Calu3 (cell line): ENCODE measurements around the gene GPX3. TPM values are rescaled to one million over a fixed set of nuclear protein-coding genes. Genes with fewer than 3 reads are reported as not detected.
A peak's percentile ranks its signal among the peaks of the same experiment; 100 is the strongest.

Experiments
- BruUV-seq: library from RNA; stranded (reverse); fragments of 400-500 nt; replicated peaks from 2 replicates; lab custom pipeline; 2021; lab: Mats Ljungman, UMichigan
- CTCF ChIA-PET: fragments of 300-600 bp; sonication (Branson Sonifier 250); formaldehyde crosslinking; loops from one replicate; lab custom pipeline; 2022; ENCODE audit warnings: antibody characterized with exemption; lab: Charles Lee
- DNase-seq: peaks from one replicate; pipeline ENCODE4 v3.0.0; 2022
- H3K27ac Mint-ChIP-seq: one replicate; pipeline ENCODE4 v1.8.0; 2022; ENCODE audit warnings: mixed read lengths; ENCODE audit not compliant: unreplicated experiment
- H3K27me3 Mint-ChIP-seq: one replicate; pipeline ENCODE4 v1.8.0; 2022; ENCODE audit warnings: mixed read lengths; ENCODE audit not compliant: unreplicated experiment
- H3K36me3 Mint-ChIP-seq: one replicate; pipeline ENCODE4 v1.8.0; 2022; ENCODE audit warnings: mild to moderate bottlenecking, moderate library complexity, mixed read lengths; ENCODE audit not compliant: insufficient read depth, unreplicated experiment
- H3K4me1 Mint-ChIP-seq: one replicate; pipeline ENCODE4 v1.8.0; 2022; ENCODE audit warnings: mild to moderate bottlenecking, low read depth, mixed read lengths; ENCODE audit not compliant: unreplicated experiment
- H3K4me3 Mint-ChIP-seq: one replicate; pipeline ENCODE4 v1.8.0; 2022; ENCODE audit warnings: mild to moderate bottlenecking, low read depth, moderate library complexity, mixed read lengths; ENCODE audit not compliant: unreplicated experiment
- H3K9me3 Mint-ChIP-seq: one replicate; pipeline ENCODE4 v1.8.0; 2022; ENCODE audit warnings: low read depth, mixed read lengths; ENCODE audit not compliant: unreplicated experiment
- intact Hi-C: fragments of 100-400 bp; cut with micrococcal nuclease; formaldehyde crosslinking; loops from one replicate; pipeline ENCODE4 v1.10.0; 2022; ENCODE audit not compliant: unreplicated experiment
- total RNA-seq: library from RNA; stranded (reverse); gene quantifications from 2 replicates; pipeline ENCODE4 v1.2.3, GENCODE V29; 2022
- TF ChIP-seq, protein P1 (sequence below): fragments of 200-600 bp; IDR thresholded peaks from one replicate; pipeline ENCODE4 v1.8.0; 2022; ENCODE audit warnings: antibody characterized with exemption; ENCODE audit not compliant: unreplicated experiment

Gene GPX3
- total RNA-seq, 1 experiment from 2014 or later, result not detected

DNA sequence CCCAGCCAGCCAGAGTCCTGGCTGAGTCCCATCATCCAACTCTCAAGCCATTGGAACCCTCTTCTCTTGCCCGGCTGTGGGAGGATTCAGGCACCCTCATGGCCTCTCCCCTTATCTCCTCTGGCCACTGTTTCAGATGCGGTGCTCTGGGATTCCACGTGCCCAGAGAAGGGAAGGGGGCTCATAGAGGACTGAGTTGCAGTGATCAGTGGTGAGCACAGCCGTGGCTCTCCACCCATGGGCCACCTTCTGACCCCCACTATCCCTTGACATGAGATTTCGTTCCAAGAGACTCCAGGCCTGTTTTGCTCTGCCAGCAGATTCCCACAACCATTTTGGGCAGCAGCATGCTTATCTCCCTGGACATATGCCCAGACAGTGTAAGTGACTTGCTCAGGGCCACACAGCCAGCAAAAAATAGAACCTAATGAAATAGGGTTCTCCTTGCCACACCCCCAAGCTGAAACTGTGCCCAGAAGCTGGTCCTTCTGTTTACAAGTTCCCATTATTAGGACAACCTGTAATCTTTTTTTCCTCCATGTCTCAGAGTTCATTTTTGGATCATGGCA, 2.7 kb downstream of the GPX3 start:
- BruUV-seq, result no TSS peak
- intact Hi-C loops, result no loop called here
- no peak for DNase-seq
- Mint-ChIP-seq H3K9me3 (no peaks in the 10 kb centered on the region), H3K27ac (peak overlapping the region; percentile 40), H3K4me1 (no peaks in the 10 kb centered on the region), H3K36me3 (peaks cover 78% of the 10 kb centered on the region), H3K4me3 (no peak overlapping the region), H3K27me3 (no peaks in the 10 kb centered on the region)
- CTCF ChIA-PET, result no interaction called here
- TF ChIP-seq, protein P1, sequence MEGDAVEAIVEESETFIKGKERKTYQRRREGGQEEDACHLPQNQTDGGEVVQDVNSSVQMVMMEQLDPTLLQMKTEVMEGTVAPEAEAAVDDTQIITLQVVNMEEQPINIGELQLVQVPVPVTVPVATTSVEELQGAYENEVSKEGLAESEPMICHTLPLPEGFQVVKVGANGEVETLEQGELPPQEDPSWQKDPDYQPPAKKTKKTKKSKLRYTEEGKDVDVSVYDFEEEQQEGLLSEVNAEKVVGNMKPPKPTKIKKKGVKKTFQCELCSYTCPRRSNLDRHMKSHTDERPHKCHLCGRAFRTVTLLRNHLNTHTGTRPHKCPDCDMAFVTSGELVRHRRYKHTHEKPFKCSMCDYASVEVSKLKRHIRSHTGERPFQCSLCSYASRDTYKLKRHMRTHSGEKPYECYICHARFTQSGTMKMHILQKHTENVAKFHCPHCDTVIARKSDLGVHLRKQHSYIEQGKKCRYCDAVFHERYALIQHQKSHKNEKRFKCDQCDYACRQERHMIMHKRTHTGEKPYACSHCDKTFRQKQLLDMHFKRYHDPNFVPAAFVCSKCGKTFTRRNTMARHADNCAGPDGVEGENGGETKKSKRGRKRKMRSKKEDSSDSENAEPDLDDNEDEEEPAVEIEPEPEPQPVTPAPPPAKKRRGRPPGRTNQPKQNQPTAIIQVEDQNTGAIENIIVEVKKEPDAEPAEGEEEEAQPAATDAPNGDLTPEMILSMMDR, result no peak

DNA sequence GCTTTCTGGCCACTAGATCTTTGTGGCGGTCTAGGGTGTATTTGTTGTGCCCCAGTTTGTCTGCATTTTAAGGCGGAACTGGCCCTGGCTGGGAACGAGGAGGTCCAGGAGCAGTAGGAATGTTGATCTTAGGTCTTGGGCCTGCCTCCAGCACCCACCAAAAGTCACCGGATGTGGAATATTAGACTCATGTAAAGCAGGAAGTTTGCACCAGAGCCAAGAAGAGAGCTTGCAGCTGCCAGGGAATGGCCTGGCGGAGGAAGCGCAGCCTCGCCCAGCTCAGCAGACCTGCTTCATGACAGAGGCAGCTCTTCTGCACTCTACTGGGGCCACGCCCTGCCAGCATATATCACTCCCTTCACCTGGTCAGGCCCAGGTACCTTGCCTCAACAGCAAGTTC, 3.3 kb downstream of the GPX3 start:
- no TSS peak for BruUV-seq
- CTCF ChIA-PET, result no interaction called here
- Mint-ChIP-seq H3K9me3 (no peaks in the 10 kb centered on the region), H3K36me3 (peaks cover 83% of the 10 kb centered on the region), H3K4me3 (no peak overlapping the region), H3K27me3 (no peaks in the 10 kb centered on the region), H3K4me1 (no peaks in the 10 kb centered on the region), H3K27ac (peak overlapping the region; percentile 10)
- DNase-seq, result no peak
- intact Hi-C loops, result no loop called here
- TF ChIP-seq, protein P1, result no peak

DNA sequence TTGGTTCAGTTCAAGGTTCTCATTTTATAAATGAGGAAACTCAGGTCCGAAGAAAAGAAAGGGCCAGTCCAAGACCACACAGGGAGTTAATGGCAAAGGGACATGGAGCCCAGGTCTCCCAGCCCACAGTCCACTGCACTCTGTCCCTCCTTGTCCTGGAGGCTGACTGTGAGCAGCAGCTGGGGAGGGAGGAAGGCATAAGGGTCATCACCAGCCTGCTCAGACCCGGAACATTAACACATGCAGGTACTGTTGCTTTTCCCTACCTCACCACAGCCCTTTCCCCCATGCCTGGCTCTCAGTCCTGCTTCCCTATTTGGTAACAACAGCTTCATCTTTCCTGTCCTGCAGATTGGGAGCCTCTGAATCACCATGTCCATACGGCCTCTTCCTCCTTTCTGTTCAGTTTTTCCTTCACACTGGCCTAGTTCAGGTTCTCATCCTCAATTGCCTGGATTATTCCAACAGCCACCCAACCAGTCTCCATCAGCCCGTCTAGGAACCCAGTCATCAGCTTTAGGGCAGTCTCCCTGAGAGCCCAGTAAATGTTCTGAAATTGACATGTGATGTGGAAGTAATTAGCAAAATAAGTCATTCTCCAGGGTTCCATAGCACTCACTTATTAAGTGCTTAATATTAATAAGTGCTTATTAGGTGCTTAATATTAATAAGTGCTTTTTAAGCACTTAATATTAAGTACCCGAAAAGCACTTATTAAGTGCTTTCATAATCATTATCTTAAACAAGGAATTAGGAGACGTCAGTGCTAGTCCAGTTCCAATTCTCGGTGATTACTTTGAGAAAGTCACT, 4.3 kb downstream of the GPX3 start:
- intact Hi-C loops, result no loop called here
- H3K4me1 Mint-ChIP-seq, result no peaks in the 10 kb centered on the region
- BruUV-seq, result no TSS peak
- no peaks in the 10 kb centered on the region for H3K9me3 Mint-ChIP-seq
- H3K27me3 Mint-ChIP-seq, result no peaks in the 10 kb centered on the region
- peaks cover 91% of the 10 kb centered on the region for H3K36me3 Mint-ChIP-seq
- CTCF ChIA-PET, result no interaction called here
- no peak for DNase-seq
- peak overlapping the region; percentile 10 for H3K27ac Mint-ChIP-seq
- TF ChIP-seq, protein P1, result no peak
- no peak overlapping the region for H3K4me3 Mint-ChIP-seq

DNA sequence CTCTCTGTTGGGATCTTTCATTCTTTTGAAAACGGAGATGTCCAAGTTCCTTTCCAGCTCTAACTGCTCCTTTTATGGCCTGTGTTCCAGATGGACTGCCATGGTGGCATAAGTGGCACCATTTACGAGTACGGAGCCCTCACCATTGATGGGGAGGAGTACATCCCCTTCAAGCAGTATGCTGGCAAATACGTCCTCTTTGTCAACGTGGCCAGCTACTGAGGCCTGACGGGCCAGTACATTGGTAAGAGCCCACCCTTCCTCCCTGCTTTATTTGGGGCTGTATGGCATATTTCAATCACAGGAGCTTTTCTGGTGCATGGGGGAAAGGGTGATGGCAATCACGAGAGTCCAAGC, 4.8 kb downstream of the GPX3 start:
- H3K9me3 Mint-ChIP-seq, result no peaks in the 10 kb centered on the region
- no peak overlapping the region for H3K4me3 Mint-ChIP-seq
- no peaks in the 10 kb centered on the region for H3K4me1 Mint-ChIP-seq
- intact Hi-C loops, result no loop called here
- CTCF ChIA-PET, result no interaction called here
- peak overlapping the region; percentile 10 for H3K27ac Mint-ChIP-seq
- DNase-seq, result no peak
- no peaks in the 10 kb centered on the region for H3K27me3 Mint-ChIP-seq
- TF ChIP-seq, protein P1, result no peak
- BruUV-seq, result no TSS peak
- H3K36me3 Mint-ChIP-seq, result peaks cover 89% of the 10 kb centered on the region
